Renal cortical epithelial cell (primary cell): Measurements from ENCODE around the gene MEP1B. TPM values are rescaled to one million over a fixed set of nuclear protein-coding genes. Genes with fewer than 3 reads are reported as not detected.

ENCODE experiments used
- DNase-seq: peaks from one replicate; pipeline ENCODE4 v3.0.0-alpha.2; 2011; ENCODE audit warnings: low read depth
- total RNA-seq: library from RNA; depleted of rRNA; stranded (reverse); fragments of >200 nt; gene quantifications from 2 replicates; pipeline ENCODE4 v1.2.3, GENCODE V29; 2014

Gene MEP1B
- total RNA-seq, 1 donor from 2014 or later, result not detected

DNA sequence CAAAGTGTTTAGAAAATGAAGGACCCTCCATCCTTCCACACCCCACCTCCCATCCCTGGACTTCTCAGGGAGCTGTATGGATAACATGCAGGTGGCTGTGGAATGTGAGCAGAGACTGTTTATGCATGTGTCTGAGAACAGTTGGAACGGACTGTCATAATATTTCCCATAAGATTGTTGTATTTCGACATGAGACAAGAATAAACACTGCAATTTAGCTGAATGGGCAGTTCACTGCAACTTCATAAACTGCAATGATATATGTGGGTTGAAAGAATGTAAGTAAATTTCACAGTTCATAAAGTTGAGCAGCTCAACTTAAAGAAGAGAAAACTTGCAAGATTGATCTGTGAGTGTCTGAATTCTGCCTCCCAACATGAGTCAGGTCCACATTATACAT, 74.6 kb downstream of the MEP1B start:
- no peak for DNase-seq

DNA sequence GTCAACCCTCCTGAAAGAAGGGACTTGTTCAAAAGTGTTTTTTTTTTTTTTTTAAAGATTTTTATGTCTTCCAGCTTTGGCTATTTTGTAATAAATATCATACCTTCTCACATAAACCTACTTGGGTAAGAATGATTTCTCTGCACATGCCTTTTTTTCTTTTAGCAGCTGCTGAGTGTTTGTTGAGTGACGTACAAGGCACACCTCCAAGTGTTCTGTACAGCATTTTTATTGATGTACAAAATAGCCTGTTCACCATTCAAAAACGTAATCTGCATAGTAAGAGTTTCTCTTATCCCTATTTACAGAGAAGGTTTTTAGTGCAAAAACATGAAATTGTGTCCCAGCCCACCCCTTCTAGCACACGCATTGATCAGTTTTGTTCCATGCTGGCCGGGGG, 77.6 kb downstream of the MEP1B start:
- no peak for DNase-seq

Other genes starting within 250 kb of the MEP1B start
- gene TRAPPC8, start 246.9 kb upstream of the MEP1B start, total RNA-seq, result 53.3 and 75.6 TPM in 2 replicates
- 1.5 and 4.0 TPM in 2 replicates for gene RNF125, start 171.2 kb upstream of the MEP1B start, total RNA-seq
- gene RNF138, start 98.2 kb upstream of the MEP1B start, total RNA-seq, result 15.3 and 18.3 TPM in 2 replicates